RWPE1 (cell line): ENCODE data around the gene GDF10.

ENCODE experiments used
- CTCF ChIA-PET: fragments of 350-600 bp; sonication (Branson Sonifier 250); formaldehyde crosslinking; extraction: SDS; loops from one replicate; lab custom pipeline; 2021; lab: Yijun Ruan, JAX
- POLR2A ChIA-PET: fragments of 400-600 bp; formaldehyde crosslinking; extraction: SDS; loops from one replicate; lab custom pipeline; 2020; ENCODE audit warnings: antibody characterized with exemption; ENCODE audit not compliant: low non-redundant PET; lab: Yijun Ruan, JAX
- DNase-seq: peaks from one replicate; pipeline ENCODE4 v3.0.0; 2012; ENCODE audit warnings: low spot score
- H3K27ac ChIP-seq: fragments of 450-650 bp; 2 replicates; pipeline ENCODE4 v1.5.1; 2017
- TF ChIP-seq, protein P1 (sequence below): fragments of 450-650 bp; conservative IDR thresholded peaks from 2 replicates; pipeline ENCODE4 v1.5.1; 2017; ENCODE audit warnings: low read depth, mild to moderate bottlenecking

The GDF10 gene

DNA sequence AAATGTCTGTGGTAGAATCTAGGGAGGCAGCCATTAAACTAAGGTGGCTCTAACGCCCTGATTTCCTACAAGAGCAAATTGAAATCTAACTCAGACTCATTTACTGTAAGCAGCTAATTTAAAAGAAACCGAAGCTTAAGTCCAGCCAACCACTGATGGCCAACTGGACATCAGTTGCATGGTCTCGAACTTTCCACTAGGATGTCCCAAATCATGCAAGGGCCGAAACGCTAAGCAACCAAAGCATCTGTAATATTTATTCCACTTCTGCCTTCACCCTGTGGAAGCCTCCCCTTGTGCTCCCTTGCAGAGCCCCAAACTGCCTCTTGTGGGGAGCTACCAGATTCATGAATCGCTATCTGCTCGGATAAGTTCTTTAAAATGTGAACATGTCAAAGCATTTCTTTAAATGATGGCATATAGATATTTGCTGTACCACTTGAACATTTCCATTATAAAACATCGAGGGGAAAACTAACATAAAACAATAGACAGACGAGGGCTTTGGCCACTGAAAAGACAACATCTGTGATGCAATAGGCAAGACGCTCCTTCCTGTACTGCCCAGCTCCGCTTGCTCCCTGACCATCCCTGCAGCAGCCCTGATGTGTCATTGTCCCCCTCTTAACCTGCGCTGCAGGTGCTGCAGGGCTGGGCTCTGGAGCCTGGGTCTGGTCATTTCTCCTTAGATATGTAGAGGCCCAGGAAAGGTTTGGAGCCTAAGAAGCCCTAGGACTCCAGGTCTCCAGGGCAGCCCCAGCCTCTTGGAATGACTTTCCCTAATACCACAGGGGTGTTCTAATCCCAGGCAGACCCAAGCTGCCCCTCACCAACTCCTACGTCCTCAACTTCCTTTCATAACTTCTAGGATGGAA lies 45.2 kb downstream of the GDF10 start:
- POLR2A ChIA-PET = no interaction called here
- TF ChIP-seq, protein P1, sequence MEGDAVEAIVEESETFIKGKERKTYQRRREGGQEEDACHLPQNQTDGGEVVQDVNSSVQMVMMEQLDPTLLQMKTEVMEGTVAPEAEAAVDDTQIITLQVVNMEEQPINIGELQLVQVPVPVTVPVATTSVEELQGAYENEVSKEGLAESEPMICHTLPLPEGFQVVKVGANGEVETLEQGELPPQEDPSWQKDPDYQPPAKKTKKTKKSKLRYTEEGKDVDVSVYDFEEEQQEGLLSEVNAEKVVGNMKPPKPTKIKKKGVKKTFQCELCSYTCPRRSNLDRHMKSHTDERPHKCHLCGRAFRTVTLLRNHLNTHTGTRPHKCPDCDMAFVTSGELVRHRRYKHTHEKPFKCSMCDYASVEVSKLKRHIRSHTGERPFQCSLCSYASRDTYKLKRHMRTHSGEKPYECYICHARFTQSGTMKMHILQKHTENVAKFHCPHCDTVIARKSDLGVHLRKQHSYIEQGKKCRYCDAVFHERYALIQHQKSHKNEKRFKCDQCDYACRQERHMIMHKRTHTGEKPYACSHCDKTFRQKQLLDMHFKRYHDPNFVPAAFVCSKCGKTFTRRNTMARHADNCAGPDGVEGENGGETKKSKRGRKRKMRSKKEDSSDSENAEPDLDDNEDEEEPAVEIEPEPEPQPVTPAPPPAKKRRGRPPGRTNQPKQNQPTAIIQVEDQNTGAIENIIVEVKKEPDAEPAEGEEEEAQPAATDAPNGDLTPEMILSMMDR = no peak
- CTCF ChIA-PET = interaction anchor here (1.4 kb wide), 1 partner anchor 16 kb away, joined by 7 read pairs; no protein-coding TSS in a partner anchor
- no peak overlapping the region for H3K27ac ChIP-seq
- no peak for DNase-seq

DNA sequence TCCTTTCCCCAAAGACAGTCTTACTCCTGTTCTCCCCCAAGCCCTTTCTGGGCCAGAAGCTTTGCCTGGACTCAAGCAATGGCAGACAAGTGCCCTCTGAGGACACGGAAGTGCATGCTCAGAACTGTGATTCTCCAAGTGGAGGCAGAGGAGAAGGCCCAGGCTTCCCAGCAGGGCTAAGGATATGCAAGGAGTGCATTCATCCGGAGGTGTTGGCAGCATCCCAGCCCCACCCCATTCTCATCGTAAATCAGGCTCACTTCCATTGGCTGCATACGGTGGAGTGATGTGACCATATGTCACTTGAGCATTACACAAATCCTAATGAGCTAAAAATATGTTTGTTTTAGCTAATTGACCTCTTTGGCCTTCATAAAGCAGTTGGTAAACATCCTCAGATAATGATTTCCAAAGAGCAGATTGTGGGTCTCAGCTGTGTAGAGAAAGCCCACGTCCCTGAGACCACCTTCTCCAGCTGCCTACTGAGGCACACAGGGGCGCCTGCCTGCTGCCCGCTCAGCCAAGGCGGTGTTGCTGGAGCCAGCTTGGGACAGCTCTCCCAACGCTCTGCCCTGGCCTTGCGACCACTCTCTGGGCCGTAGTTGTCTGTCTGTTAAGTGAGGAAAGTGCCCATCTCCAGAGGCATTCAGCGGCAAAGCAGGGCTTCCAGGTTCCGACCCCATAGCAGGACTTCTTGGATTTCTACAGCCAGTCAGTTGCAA lies 46.7 kb downstream of the GDF10 start:
- no peak overlapping the region for H3K27ac ChIP-seq
- DNase-seq = peak; percentile 8
- POLR2A ChIA-PET = no interaction called here
- CTCF ChIA-PET = interaction anchor here (0.5 to 1.4 kb wide), 2 partner anchors 15 to 118 kb away, joined by 3 to 7 read pairs; no protein-coding TSS in a partner anchor
- TF ChIP-seq, protein P1 = no peak

DNA sequence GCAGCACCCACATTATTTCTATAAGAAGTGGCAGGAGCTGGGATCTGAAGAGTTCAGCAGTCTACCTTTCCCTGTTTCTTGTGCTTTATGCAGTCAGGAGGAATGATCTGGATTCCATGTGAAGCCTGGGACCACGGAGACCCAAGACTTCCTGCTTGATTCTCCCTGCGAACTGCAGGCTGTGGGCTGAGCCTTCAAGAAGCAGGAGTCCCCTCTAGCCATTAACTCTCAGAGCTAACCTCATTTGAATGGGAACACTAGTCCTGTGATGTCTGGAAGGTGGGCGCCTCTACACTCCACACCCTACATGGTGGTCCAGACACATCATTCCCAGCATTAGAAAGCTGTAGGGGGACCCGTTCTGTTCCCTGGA lies 47.3 kb downstream of the GDF10 start:
- CTCF ChIA-PET = interaction anchor here (0.5 kb wide), 1 partner anchor 117 kb away, joined by 3 read pairs; no protein-coding TSS in a partner anchor
- TF ChIP-seq, protein P1 = no peak
- DNase-seq = no peak
- POLR2A ChIA-PET = no interaction called here
- no peak overlapping the region for H3K27ac ChIP-seq

DNA sequence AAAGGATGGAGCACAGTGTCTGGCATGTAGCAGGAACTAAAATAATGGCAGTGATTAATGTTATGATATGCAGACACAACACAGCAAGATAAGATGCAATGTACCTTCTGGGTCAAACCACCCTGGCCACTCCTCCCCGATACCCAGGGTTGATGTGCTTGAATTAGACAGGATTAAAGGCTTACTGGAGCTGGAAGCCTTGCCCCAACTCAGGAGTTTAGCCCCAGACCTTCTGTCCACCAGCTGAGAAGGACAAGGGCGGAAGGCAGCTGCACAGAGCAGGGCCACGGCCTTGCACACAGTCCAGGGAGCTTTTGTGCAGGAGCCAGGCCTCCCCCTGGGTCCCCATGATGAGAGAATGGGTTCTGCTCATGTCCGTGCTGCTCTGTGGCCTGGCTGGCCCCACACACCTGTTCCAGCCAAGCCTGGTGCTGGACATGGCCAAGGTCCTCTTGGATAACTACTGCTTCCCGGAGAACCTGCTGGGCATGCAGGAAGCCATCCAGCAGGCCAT lies 48.2 kb downstream of the GDF10 start, which contains the start of gene RBP3:
TSS of gene RBP3 (plus strand) at position 226 of the 514 bp plus-strand sequence. CDS start at position 348, 122 bp downstream.
- POLR2A ChIA-PET = no interaction called here
- no peak for DNase-seq
- CTCF ChIA-PET = interaction anchor here (0.5 kb wide), 1 partner anchor 115 kb away, joined by 3 read pairs; no protein-coding TSS in a partner anchor
- TF ChIP-seq, protein P1 = no peak
- no peak within 1 kb of the TSS for H3K27ac ChIP-seq

DNA sequence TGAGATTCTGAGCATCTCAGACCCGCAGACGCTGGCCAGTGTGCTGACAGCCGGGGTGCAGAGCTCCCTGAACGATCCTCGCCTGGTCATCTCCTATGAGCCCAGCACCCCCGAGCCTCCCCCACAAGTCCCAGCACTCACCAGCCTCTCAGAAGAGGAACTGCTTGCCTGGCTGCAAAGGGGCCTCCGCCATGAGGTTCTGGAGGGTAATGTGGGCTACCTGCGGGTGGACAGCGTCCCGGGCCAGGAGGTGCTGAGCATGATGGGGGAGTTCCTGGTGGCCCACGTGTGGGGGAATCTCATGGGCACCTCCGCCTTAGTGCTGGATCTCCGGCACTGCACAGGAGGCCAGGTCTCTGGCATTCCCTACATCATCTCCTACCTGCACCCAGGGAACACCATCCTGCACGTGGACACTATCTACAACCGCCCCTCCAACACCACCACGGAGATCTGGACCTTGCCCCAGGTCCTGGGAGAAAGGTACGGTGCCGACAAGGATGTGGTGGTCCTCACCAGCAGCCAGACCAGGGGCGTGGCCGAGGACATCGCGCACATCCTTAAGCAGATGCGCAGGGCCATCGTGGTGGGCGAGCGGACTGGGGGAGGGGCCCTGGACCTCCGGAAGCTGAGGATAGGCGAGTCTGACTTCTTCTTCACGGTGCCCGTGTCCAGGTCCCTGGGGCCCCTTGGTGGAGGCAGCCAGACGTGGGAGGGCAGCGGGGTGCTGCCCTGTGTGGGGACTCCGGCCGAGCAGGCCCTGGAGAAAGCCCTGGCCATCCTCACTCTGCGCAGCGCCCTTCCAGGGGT lies 48.9 kb downstream of the GDF10 start:
- CTCF ChIA-PET = no interaction called here
- POLR2A ChIA-PET = interaction anchor here (0.5 kb wide), 1 partner anchor 87 kb away, joined by 3 read pairs; no protein-coding TSS in a partner anchor
- no peak overlapping the region for H3K27ac ChIP-seq
- DNase-seq = no peak
- TF ChIP-seq, protein P1 = no peak
